Uterus (tissue), 4 donors: ENCODE results near the gene CREM. TPM values are rescaled to one million over a fixed set of nuclear protein-coding genes. Genes with fewer than 3 reads are reported as not detected.

ENCODE experiments used
- DNase-seq, 2 donors: peaks; one replicate each; pipeline ENCODE4 v3.0.0-alpha.2; 2019 to 2020
- H3K27ac ChIP-seq, 2 donors: fragments of 200-600 bp; sonication (generic); 1 replicate in 1 of 2; 2 replicates in 1 of 2; pipeline ENCODE4 v1.5.1; 2016 to 2018
- H3K27me3 ChIP-seq, 2 donors: fragments of 200-600 bp; sonication (generic); one replicate each; pipeline ENCODE4 v1.5.1; 2018 to 2019; ENCODE audit warnings: control low read depth in 1 of 2
- H3K36me3 ChIP-seq, 2 donors: fragments of 200-600 bp; sonication (generic); one replicate each; pipeline ENCODE4 v1.5.1; 2019; ENCODE audit warnings: control low read depth in 1 of 2
- H3K4me1 ChIP-seq, 2 donors: fragments of 200-600 bp; sonication (generic); one replicate each; pipeline ENCODE4 v1.5.1; 2018 to 2019; ENCODE audit warnings: control low read depth in 1 of 2
- H3K4me3 ChIP-seq, 2 donors: fragments of 200-600 bp; sonication (generic); 1 replicate in 1 of 2; 2 replicates in 1 of 2; pipeline ENCODE4 v1.5.1; 2018 to 2019; ENCODE audit warnings: mild to moderate bottlenecking in 1 of 2
- H3K9me3 ChIP-seq, 2 donors: fragments of 200-600 bp; sonication (generic); one replicate each; pipeline ENCODE4 v1.5.1; 2019; ENCODE audit warnings: control low read depth in 1 of 2
- CTCF ChIP-seq, 4 experiments: fragments of 200-600 bp in 2 of 4; fragments of 450-650 bp in 2 of 4; sonication (generic) in 2 of 4; IDR thresholded peaks; one replicate each; pipeline ENCODE4 v1.5.1; 2016 to 2019; ENCODE audit warnings: antibody characterized with exemption in 4 of 4, mild to moderate bottlenecking in 2 of 4, moderate library complexity in 1 of 4
- POLR2A ChIP-seq, 2 donors: fragments of 450-650 bp; IDR thresholded peaks; one replicate each; pipeline ENCODE4 v1.6.1; 2016; ENCODE audit warnings: antibody characterized with exemption in 2 of 2, mild to moderate bottlenecking in 1 of 2, moderate library complexity in 1 of 2
- intact Hi-C: fragments of 100-400 bp; cut with DNase I; formaldehyde crosslinking; loops from one replicate; pipeline ENCODE4 v1.15.1; 2023; ENCODE audit warnings: low total_unique reads
- total RNA-seq, 4 donors: library from RNA; depleted of rRNA in 3 of 4; stranded (reverse); fragments of >200 nt in 3 of 4; gene quantifications; one replicate each; pipeline versions ENCODE4 v1.1.0 to v1.2.4, GENCODE V29; 2014 to 2023
- donor health status: DM: yes; HTN: yes; CAD: no.

CREM gene
- total RNA-seq, 4 donors from 2014 or later, result 35.3 to 183 (median 57.0) TPM

- Histone ChIP-seq H3K4me1 (peaks cover 0 to 7% of the 10 kb centered on the region in 2 donors), H3K9me3 (no peaks in the 10 kb centered on the region), H3K27me3 (no peaks in the 10 kb centered on the region), H3K27ac (peak overlapping the region; percentile 86 to 97), H3K4me3 (peak overlapping the region; percentile 88 to 90), H3K36me3 (no peaks in the 10 kb centered on the region)
- intact Hi-C loops, result no loop called here
- TF ChIP-seq POLR2A (IDR thresholded peaks at IDR 0.05), result no peak
- TF ChIP-seq CTCF (IDR thresholded peaks at IDR 0.05), result no peak
- no peak for DNase-seq
Observed at GRCh38 chr10:35089611-35090161, 37.0 kb upstream of the CREM start.

GRCh38 chr10:35090162-35090954 is 36.3 kb upstream of the CREM start, which contains the start of gene CUL2:
CUL2 (minus strand) TSS chr10:35090341; CDS start chr10:35071317, 19,024 bp downstream.
- H3K9me3 ChIP-seq, result no peaks in the 10 kb centered on the region
- H3K4me3 ChIP-seq, result peak within 1 kb of the TSS; percentile 88 to 90
- H3K27me3 ChIP-seq, result no peaks in the 10 kb centered on the region
- H3K4me1 ChIP-seq, result peaks cover 0 to 7% of the 10 kb centered on the region in 2 donors
- no peaks in the 10 kb centered on the region for H3K36me3 ChIP-seq
- intact Hi-C loops, result no loop called here
- TF ChIP-seq POLR2A (IDR thresholded peaks at IDR 0.05), result no peak
- peak in 1 of 4 experiments; percentile 8 for TF ChIP-seq CTCF (IDR thresholded peaks at IDR 0.05)
- DNase-seq, result peak; percentile 93
- H3K27ac ChIP-seq, result peak within 1 kb of the TSS; percentile 86 to 97

- TF ChIP-seq POLR2A (IDR thresholded peaks at IDR 0.05) (no peak), CTCF (IDR thresholded peaks at IDR 0.05) (no peak)
- no peak overlapping the region for H3K4me3 ChIP-seq
- no peaks in the 10 kb centered on the region for H3K36me3 ChIP-seq
- no peaks in the 10 kb centered on the region for H3K9me3 ChIP-seq
- intact Hi-C loops, result no loop called here
- peaks cover 0 to 7% of the 10 kb centered on the region in 2 donors for H3K4me1 ChIP-seq
- no peaks in the 10 kb centered on the region for H3K27me3 ChIP-seq
- H3K27ac ChIP-seq, result no peak overlapping the region
- no peak for DNase-seq
Observed at GRCh38 chr10:35091994-35092790, 34.5 kb upstream of the CREM start.

- intact Hi-C loops, result no loop called here
- H3K4me3 ChIP-seq, result no peak overlapping the region
Observed at GRCh38 chr10:35092851-35093250, 33.8 kb upstream of the CREM start.

More at GRCh38 chr10:35092851-35093250, 33.8 kb upstream of the CREM start:
- no peaks in the 10 kb centered on the region for H3K27me3 ChIP-seq
- H3K4me1 ChIP-seq, result peaks cover 0 to 7% of the 10 kb centered on the region in 2 donors
- no peaks in the 10 kb centered on the region for H3K36me3 ChIP-seq
- H3K27ac ChIP-seq, result no peak overlapping the region
- H3K9me3 ChIP-seq, result no peaks in the 10 kb centered on the region
- no peak for DNase-seq
- no peak for TF ChIP-seq POLR2A (IDR thresholded peaks at IDR 0.05)
- no peak for TF ChIP-seq CTCF (IDR thresholded peaks at IDR 0.05)
